ENCODE measurements around the gene CNPY1. TPM values are rescaled to one million over a fixed set of nuclear protein-coding genes. Genes with fewer than 3 reads are reported as not detected.

Gene CNPY1
- total RNA-seq, 4 donors from 2014 or later, result 0.25 TPM; not detected in 3

DNA sequence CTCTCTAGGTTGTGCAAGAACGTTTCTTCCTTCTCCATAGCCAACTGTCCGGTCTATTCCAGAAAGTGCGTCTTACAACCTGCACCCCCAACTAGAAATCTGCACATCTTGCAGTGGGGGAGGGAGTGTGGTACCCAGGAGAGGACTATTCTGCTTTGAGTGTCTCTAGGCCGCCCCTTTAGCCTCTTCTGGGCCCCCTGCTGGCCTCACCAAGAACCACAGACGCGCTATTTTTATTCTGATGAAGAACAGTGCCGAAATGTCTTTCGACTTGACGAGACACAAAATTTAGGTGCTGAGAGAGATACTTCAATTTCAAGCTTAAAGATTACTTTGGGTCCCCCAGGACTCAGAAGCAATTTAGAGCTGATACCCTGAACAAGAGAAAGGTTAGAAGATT is 1.0 kb downstream of the CNPY1 start:
- Histone ChIP-seq H3K36me3 (no peaks in the 10 kb centered on the region), H3K27ac (no peak overlapping the region), H3K9me3 (no peaks in the 10 kb centered on the region), H3K4me3 (no peak overlapping the region), H3K27me3 (peaks cover 0 to 5% (median 0%) of the 10 kb centered on the region in 3 donors), H3K4me1 (no peaks in the 10 kb centered on the region)
- intact Hi-C loops (cut with DNase I; ENCODE audit: low total_unique reads), result no loop called here
- no peak for DNase-seq
- no peak for TF ChIP-seq POLR2A (IDR thresholded peaks at IDR 0.05)
- TF ChIP-seq, protein P1, sequence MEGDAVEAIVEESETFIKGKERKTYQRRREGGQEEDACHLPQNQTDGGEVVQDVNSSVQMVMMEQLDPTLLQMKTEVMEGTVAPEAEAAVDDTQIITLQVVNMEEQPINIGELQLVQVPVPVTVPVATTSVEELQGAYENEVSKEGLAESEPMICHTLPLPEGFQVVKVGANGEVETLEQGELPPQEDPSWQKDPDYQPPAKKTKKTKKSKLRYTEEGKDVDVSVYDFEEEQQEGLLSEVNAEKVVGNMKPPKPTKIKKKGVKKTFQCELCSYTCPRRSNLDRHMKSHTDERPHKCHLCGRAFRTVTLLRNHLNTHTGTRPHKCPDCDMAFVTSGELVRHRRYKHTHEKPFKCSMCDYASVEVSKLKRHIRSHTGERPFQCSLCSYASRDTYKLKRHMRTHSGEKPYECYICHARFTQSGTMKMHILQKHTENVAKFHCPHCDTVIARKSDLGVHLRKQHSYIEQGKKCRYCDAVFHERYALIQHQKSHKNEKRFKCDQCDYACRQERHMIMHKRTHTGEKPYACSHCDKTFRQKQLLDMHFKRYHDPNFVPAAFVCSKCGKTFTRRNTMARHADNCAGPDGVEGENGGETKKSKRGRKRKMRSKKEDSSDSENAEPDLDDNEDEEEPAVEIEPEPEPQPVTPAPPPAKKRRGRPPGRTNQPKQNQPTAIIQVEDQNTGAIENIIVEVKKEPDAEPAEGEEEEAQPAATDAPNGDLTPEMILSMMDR (IDR thresholded peaks at IDR 0.05 in 4 of 5, conservative IDR thresholded peaks at IDR 0.05 in 1 of 5), result no peak
- in situ Hi-C loops (cut with MboI; ENCODE audit: low sequenced_read_pairs in 4 of 4), result no loop called here
- ATAC-seq, result no peak

DNA sequence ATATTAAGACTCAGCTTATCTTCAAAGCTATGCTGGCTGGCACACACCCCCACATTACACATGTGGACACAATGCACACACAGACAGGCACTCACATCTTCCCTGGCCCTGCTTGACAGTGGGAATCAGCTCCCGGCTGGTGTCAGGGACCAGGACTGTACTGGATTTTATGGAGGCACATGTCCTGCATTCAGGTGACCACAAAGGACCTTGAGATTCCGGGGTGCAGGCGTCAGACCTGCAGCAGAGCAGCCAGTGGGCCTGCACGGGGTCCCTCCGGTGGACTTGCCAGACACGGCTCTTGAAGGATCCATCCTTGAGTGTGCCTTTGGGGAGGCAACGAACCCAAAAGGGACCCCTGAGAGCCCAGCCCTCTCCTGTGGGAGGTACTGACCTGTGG is 1.9 kb downstream of the CNPY1 start:
- DNase-seq (no peak), ATAC-seq (no peak)
- in situ Hi-C loops (cut with MboI; ENCODE audit: low sequenced_read_pairs in 4 of 4), result no loop called here
- Histone ChIP-seq H3K36me3 (no peaks in the 10 kb centered on the region), H3K4me3 (no peak overlapping the region), H3K9me3 (no peaks in the 10 kb centered on the region), H3K27ac (no peak overlapping the region), H3K4me1 (no peaks in the 10 kb centered on the region), H3K27me3 (peaks cover 0 to 5% (median 0%) of the 10 kb centered on the region in 3 donors)
- TF ChIP-seq POLR2A (IDR thresholded peaks at IDR 0.05), result no peak
- intact Hi-C loops (cut with DNase I; ENCODE audit: low total_unique reads), result no loop called here

DNA sequence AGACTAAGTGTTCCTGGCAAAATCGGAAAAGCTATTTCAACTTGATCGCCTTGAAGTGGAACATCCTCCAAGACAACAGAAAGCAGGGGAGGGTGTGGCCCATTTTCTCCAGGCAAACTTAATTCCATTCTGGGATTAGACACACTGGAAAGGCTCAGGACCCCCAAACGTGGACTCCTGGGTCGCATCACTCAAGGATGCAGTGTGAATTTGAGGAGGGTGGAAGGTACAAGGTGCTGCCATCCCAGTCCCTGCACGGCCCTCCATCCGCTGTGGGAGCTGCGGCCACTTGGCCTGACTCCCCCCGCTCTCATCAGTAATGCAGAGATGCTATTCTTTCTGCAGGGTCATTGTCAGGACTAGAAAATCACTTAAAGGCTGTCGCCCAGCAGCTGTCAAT is 2.4 kb downstream of the CNPY1 start:
- Histone ChIP-seq H3K9me3 (no peaks in the 10 kb centered on the region), H3K4me1 (no peaks in the 10 kb centered on the region), H3K36me3 (no peaks in the 10 kb centered on the region), H3K27ac (no peak overlapping the region), H3K4me3 (no peak overlapping the region), H3K27me3 (peaks cover 0 to 9% (median under 1%) of the 10 kb centered on the region in 3 donors)
- DNase-seq (no peak), ATAC-seq (no peak)
- TF ChIP-seq, protein P1 (IDR thresholded peaks at IDR 0.05 in 4 of 5, conservative IDR thresholded peaks at IDR 0.05 in 1 of 5), result no peak
- in situ Hi-C loops (cut with MboI; ENCODE audit: low sequenced_read_pairs in 4 of 4), result no loop called here
- intact Hi-C loops (cut with DNase I; ENCODE audit: low total_unique reads), result no loop called here

DNA sequence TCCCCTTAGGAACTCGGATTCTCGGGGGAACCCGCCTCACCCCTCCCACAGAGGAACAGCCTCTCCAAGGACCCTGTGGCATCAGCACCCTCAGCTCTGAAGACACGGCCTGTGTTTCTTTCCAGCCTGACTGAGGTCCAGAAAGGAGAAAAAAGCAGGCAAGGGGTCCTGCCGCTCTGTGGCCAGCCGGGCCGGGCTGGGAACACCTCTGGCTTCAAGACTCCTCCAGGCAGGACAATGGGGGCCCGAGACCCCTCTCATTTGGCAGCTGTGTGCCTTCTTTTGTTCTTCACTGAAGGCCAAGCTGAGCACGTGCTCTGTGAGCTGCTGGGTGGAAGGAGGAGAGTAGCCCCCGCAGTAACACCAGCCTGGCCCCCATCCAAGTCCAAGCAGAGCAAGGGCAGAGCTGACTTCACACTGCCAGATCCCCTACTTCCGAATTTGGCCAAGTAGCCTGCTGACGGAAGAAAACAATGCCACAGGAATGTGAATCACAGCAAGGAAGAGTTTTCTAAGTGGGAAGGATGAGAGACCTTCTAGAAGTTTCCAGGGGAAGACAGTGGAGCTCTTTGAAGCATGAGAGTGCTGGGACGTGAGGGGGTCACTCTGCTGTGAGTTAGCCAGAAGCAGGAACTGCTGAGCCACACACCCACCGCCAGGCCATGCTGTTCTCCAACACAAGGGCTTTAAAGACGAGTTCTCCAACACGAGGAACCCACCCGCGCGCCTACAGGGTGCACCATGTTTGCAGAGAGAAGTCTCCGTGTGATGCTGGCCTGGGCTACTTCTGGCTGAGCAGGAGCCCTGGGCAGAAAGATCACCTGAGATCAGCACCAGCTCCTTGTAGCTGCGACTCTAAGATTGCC is 3.1 kb downstream of the CNPY1 start:
- Histone ChIP-seq H3K36me3 (no peaks in the 10 kb centered on the region), H3K4me3 (no peak overlapping the region), H3K4me1 (no peaks in the 10 kb centered on the region), H3K27ac (no peak overlapping the region), H3K9me3 (no peaks in the 10 kb centered on the region), H3K27me3 (peaks cover 0 to 13% (median 2%) of the 10 kb centered on the region in 3 donors)
- ATAC-seq (no peak), DNase-seq (no peak)
- TF ChIP-seq, protein P1 (IDR thresholded peaks at IDR 0.05 in 4 of 5, conservative IDR thresholded peaks at IDR 0.05 in 1 of 5), result no peak
- TF ChIP-seq POLR2A (IDR thresholded peaks at IDR 0.05), result no peak
- intact Hi-C loops (cut with DNase I; ENCODE audit: low total_unique reads), result no loop called here
- in situ Hi-C loops (cut with MboI; ENCODE audit: low sequenced_read_pairs in 4 of 4), result no loop called here

DNA sequence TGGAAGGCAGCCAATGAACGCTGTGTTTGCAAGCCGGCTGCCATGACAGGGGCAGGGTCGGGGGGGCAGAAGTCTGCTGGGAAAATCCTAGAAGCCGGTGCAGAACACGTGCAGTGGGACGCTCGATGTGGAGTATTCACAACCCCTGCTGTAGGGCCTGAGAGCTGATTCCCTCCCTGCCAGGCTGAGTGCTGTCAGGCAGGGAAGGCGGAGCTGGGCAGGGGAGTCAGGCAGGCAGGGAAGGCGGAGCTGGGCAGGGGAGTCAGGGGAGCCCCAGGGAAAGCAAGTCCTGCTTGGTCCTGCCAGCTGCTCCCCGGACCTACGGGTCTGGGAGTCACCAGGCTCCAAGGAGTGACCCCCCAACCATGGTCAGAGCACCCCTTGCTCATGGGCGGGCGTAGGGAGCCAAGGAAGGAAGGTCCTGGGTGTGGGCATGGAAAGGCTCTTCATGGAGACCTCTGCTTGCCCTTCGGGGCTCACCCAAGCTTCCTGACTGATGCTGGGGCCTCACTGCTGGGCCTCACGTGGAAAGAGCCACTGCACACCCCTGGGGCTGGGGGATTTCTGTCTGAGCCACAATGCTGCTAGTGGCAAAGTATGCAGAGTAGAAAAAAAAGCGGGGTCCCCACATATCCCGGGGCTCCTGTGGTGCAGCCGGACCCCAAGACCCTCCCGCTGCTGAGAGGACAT is 4.2 kb downstream of the CNPY1 start:
- no peak for DNase-seq

More for the DNA sequence above, 4.2 kb downstream of the CNPY1 start:
- TF ChIP-seq, protein P1 (IDR thresholded peaks at IDR 0.05 in 4 of 5, conservative IDR thresholded peaks at IDR 0.05 in 1 of 5), result no peak
- no peak for TF ChIP-seq POLR2A (IDR thresholded peaks at IDR 0.05)
- in situ Hi-C loops (cut with MboI; ENCODE audit: low sequenced_read_pairs in 4 of 4), result no loop called here
- no peaks in the 10 kb centered on the region for H3K36me3 ChIP-seq
- intact Hi-C loops (cut with DNase I; ENCODE audit: low total_unique reads), result no loop called here
- no peak for ATAC-seq
- H3K4me3 ChIP-seq, result no peak overlapping the region
- H3K27ac ChIP-seq, result no peak overlapping the region
- no peaks in the 10 kb centered on the region for H3K9me3 ChIP-seq
- H3K4me1 ChIP-seq, result no peaks in the 10 kb centered on the region
- H3K27me3 ChIP-seq, result peaks cover 0 to 13% (median 2%) of the 10 kb centered on the region in 3 donors

Data from gastrocnemius medialis (tissue), 4 donors.